Vagina (tissue), 2 donors: ENCODE results near the gene CACNA1D.

Source experiments
- POLR2A ChIP-seq, 2 donors: fragments of 450-650 bp; IDR thresholded peaks; one replicate each; pipeline ENCODE4 v1.6.1; 2017; ENCODE audit warnings: antibody characterized with exemption in 2 of 2, mild to moderate bottlenecking in 2 of 2, moderate library complexity in 2 of 2
- POLR2AphosphoS5 ChIP-seq, 2 donors: sonication (generic); formaldehyde crosslinking; IDR thresholded peaks; one replicate each; pipeline ENCODE4 v1.9.0; 2017; ENCODE audit warnings: antibody characterized with exemption in 2 of 2, mild to moderate bottlenecking in 2 of 2, low read depth in 1 of 2; ENCODE audit not compliant: insufficient read depth in 1 of 2
- TF ChIP-seq, protein P1 (sequence below), 3 experiments: fragments of 450-650 bp in 2 of 3; fragments of 200-600 bp in 1 of 3; sonication (generic) in 1 of 3; IDR thresholded peaks; one replicate each; pipeline ENCODE4 v1.5.1; 2017 to 2019; ENCODE audit warnings: antibody characterized with exemption in 3 of 3, mild to moderate bottlenecking in 2 of 3, moderate library complexity in 2 of 3

DNA sequence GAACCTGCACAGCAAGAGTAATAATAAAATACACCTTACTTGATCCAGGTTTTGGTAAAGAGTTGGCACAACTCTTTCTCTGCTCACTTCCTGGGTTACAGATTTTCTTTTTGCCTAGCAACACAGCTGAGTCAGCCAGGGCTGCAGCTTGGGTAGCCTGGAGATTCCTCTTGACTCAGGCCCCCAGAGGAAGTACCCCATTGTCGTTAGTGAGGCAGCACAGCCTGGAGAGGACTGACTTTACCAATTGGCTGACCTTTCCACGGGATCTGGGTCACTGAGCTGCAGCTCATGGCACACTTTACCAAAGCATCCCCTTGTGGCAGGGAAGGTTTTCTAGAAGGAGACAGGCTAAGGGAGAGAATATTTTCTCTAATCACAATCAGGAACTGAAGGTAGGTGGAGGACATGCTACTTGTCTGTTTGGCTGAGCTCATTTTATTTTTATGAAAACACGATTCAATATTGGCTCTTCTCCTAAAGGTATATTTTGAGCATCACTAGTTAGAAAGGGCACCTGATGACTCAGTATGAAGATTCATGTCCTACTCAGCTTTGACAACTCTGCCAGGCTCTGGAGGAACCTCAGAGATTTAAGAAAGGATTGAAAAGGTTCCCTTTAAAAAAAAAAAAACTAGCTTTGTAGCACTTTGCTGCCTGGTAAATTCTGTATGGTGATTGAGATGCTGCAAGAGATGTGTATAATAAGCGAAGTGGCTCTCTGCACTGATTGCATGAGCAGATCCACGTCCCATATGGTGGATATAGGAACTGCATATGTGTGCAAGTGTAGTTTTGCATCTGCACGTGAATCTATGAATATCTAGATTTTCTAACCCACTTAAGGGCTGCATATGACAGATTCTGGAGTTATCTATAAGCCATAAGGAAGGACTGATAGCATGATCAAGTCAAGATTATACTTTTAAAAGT, 227.0 kb downstream of the CACNA1D start:
- TF ChIP-seq, protein P1, sequence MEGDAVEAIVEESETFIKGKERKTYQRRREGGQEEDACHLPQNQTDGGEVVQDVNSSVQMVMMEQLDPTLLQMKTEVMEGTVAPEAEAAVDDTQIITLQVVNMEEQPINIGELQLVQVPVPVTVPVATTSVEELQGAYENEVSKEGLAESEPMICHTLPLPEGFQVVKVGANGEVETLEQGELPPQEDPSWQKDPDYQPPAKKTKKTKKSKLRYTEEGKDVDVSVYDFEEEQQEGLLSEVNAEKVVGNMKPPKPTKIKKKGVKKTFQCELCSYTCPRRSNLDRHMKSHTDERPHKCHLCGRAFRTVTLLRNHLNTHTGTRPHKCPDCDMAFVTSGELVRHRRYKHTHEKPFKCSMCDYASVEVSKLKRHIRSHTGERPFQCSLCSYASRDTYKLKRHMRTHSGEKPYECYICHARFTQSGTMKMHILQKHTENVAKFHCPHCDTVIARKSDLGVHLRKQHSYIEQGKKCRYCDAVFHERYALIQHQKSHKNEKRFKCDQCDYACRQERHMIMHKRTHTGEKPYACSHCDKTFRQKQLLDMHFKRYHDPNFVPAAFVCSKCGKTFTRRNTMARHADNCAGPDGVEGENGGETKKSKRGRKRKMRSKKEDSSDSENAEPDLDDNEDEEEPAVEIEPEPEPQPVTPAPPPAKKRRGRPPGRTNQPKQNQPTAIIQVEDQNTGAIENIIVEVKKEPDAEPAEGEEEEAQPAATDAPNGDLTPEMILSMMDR (IDR thresholded peaks at IDR 0.05), result no peak
- TF ChIP-seq POLR2A (IDR thresholded peaks at IDR 0.05), result no peak
- TF ChIP-seq POLR2AphosphoS5 (IDR thresholded peaks at IDR 0.05; ENCODE audit: insufficient read depth in 1 of 2, low read depth in 1 of 2), result no peak
